IPS-20b (cell line): Measurements from ENCODE around the gene UBR7.
"Not testable (repeated sequence)": the region's sequence is repeated elsewhere in the genome, so short reads cannot be mapped to it uniquely, and the experiment has no call there.

ENCODE experiments used
- H3K27ac ChIP-seq: one replicate; pipeline ENCODE4 v1.5.1; 2013; ENCODE audit warnings: low read length
- H3K27me3 ChIP-seq: 2 replicates; pipeline ENCODE4 v1.6.1; 2013; ENCODE audit warnings: mild to moderate bottlenecking, low read length, inconsistent platforms; ENCODE audit not compliant: insufficient read depth
- H3K36me3 ChIP-seq: 2 replicates; pipeline ENCODE4 v1.6.1; 2013; ENCODE audit warnings: low read depth, mild to moderate bottlenecking, inconsistent platforms, low read length, moderate library complexity; ENCODE audit not compliant: insufficient read depth
- H3K4me1 ChIP-seq: 2 replicates; pipeline ENCODE4 v1.6.1; 2013; ENCODE audit warnings: mild to moderate bottlenecking, control low read depth, inconsistent platforms, low read length, moderate library complexity; ENCODE audit not compliant: insufficient read depth
- H3K4me3 ChIP-seq: 2 replicates; pipeline ENCODE4 v1.5.1; 2013; ENCODE audit warnings: mild to moderate bottlenecking, low read length, inconsistent platforms
- H3K9ac ChIP-seq: 2 replicates; pipeline ENCODE4 v1.6.1; 2013; ENCODE audit warnings: low read depth, mild to moderate bottlenecking, inconsistent platforms, low read length, moderate library complexity
- H3K9me3 ChIP-seq: 2 replicates; pipeline ENCODE4 v1.6.1; 2013; ENCODE audit warnings: mild to moderate bottlenecking, low read depth, low read length, inconsistent platforms; ENCODE audit not compliant: insufficient read depth

UBR7 gene

GRCh38 chr14:93206793-93207467, at the start of gene UBR7, which contains the start of gene GON7:
UBR7 (plus strand) TSS chr14:93207256; CDS start chr14:93207292, 36 bp downstream.
GON7 (minus strand) TSS chr14:93207065; CDS start chr14:93207037, 28 bp downstream.
- Histone ChIP-seq H3K9ac (peak within 1 kb of the TSS; percentile 90), H3K4me3 (peak within 1 kb of the TSS; percentile 95), H3K4me1 (no peaks in the 10 kb centered on the region), H3K36me3 (peaks cover 11% of the 10 kb centered on the region), H3K27me3 (no peaks in the 10 kb centered on the region), H3K27ac (peak within 1 kb of the TSS; percentile 74), H3K9me3 (no peaks in the 10 kb centered on the region)

GRCh38 chr14:93158349-93158748, 48.7 kb upstream of the UBR7 start:
- not testable (repeated sequence) for H3K27me3 ChIP-seq, H3K27ac ChIP-seq, H3K4me1 ChIP-seq, H3K9ac ChIP-seq, H3K9me3 ChIP-seq, H3K4me3 ChIP-seq, H3K36me3 ChIP-seq

GRCh38 chr14:93159625-93160352, 47.3 kb upstream of the UBR7 start:
- H3K4me1 ChIP-seq, H3K4me3 ChIP-seq, H3K36me3 ChIP-seq, H3K9me3 ChIP-seq, H3K27me3 ChIP-seq, H3K9ac ChIP-seq, H3K27ac ChIP-seq: not testable (repeated sequence)

- Histone ChIP-seq H3K4me1 (peaks cover 6% of the 10 kb centered on the region; the same call in 1 of the 2 replicates), H3K36me3 (no peaks in the 10 kb centered on the region), H3K4me3 (no peak overlapping the region)
Measured at GRCh38 chr14:93160353-93160801, 46.7 kb upstream of the UBR7 start.

GRCh38 chr14:93161411-93161940, 45.6 kb upstream of the UBR7 start:
- Histone ChIP-seq H3K36me3 (no peaks in the 10 kb centered on the region), H3K4me3 (no peak overlapping the region), H3K27ac (no peak overlapping the region), H3K4me1 (peaks cover 6% of the 10 kb centered on the region; the same call in 1 of the 2 replicates), H3K9ac (no peak overlapping the region), H3K27me3 (no peaks in the 10 kb centered on the region), H3K9me3 (no peaks in the 10 kb centered on the region)

More at GRCh38 chr14:93160353-93160801, 46.7 kb upstream of the UBR7 start:
- Histone ChIP-seq H3K27ac (no peak overlapping the region), H3K9ac (no peak overlapping the region), H3K9me3 (no peaks in the 10 kb centered on the region), H3K27me3 (no peaks in the 10 kb centered on the region)

- Histone ChIP-seq H3K27me3 (no peaks in the 10 kb centered on the region), H3K36me3 (no peaks in the 10 kb centered on the region), H3K9me3 (no peaks in the 10 kb centered on the region), H3K9ac (no peak overlapping the region), H3K27ac (no peak overlapping the region), H3K4me1 (peaks cover 6% of the 10 kb centered on the region; the same call in 1 of the 2 replicates), H3K4me3 (no peak overlapping the region)
Measured at GRCh38 chr14:93163564-93163963, 43.5 kb upstream of the UBR7 start.

GRCh38 chr14:93165271-93166265, 41.5 kb upstream of the UBR7 start:
- not testable (repeated sequence) for H3K4me3 ChIP-seq, H3K36me3 ChIP-seq, H3K9me3 ChIP-seq, H3K4me1 ChIP-seq, H3K27ac ChIP-seq, H3K27me3 ChIP-seq, H3K9ac ChIP-seq

GRCh38 chr14:93168610-93169009, 38.4 kb upstream of the UBR7 start:
- H3K4me3 ChIP-seq, H3K27me3 ChIP-seq, H3K27ac ChIP-seq, H3K9ac ChIP-seq, H3K9me3 ChIP-seq, H3K4me1 ChIP-seq, H3K36me3 ChIP-seq: not testable (repeated sequence)

- not testable (repeated sequence) for H3K9me3 ChIP-seq, H3K9ac ChIP-seq, H3K4me1 ChIP-seq, H3K4me3 ChIP-seq, H3K27me3 ChIP-seq, H3K27ac ChIP-seq, H3K36me3 ChIP-seq
Measured at GRCh38 chr14:93169619-93170018, 37.4 kb upstream of the UBR7 start.

- not testable (repeated sequence) for H3K4me3 ChIP-seq, H3K9ac ChIP-seq, H3K27me3 ChIP-seq, H3K4me1 ChIP-seq, H3K9me3 ChIP-seq, H3K27ac ChIP-seq, H3K36me3 ChIP-seq
Measured at GRCh38 chr14:93170141-93170540, 36.9 kb upstream of the UBR7 start.

- no peaks in the 10 kb centered on the region for H3K27me3 ChIP-seq
- no peak overlapping the region for H3K27ac ChIP-seq
- no peak overlapping the region for H3K4me3 ChIP-seq
- no peaks in the 10 kb centered on the region for H3K36me3 ChIP-seq
- no peak overlapping the region for H3K9ac ChIP-seq
- H3K4me1 ChIP-seq = no peaks in the 10 kb centered on the region
- no peaks in the 10 kb centered on the region for H3K9me3 ChIP-seq
Measured at GRCh38 chr14:93171376-93171775, 35.7 kb upstream of the UBR7 start.
